Fibroblast of villous mesenchyme (primary cell): ENCODE data around the gene GPHN. TPM values are rescaled to one million over a fixed set of nuclear protein-coding genes. Genes with fewer than 3 reads are reported as not detected.
"Not testable (repeated sequence)": the region's sequence is repeated elsewhere in the genome, so short reads cannot be mapped to it uniquely, and the experiment has no call there.

Experiments
- DNase-seq: peaks from one replicate; pipeline ENCODE4 v3.0.0-alpha.2; 2010; ENCODE audit warnings: low read depth
- H3K4me3 ChIP-seq: 2 replicates; pipeline ENCODE4 v1.5.1; 2011; ENCODE audit warnings: low read depth, mild to moderate bottlenecking, low read length
- total RNA-seq: library from RNA; depleted of rRNA; stranded (reverse); fragments of >200 nt; gene quantifications from 2 replicates; pipeline ENCODE4 v1.2.3, GENCODE V29; 2012
- TF ChIP-seq, protein P1 (sequence below): IDR thresholded peaks from 2 replicates; pipeline ENCODE4 v1.5.1; 2012; ENCODE audit warnings: low read depth, mild to moderate bottlenecking, low read length; ENCODE audit not compliant: insufficient read depth

The GPHN gene
- total RNA-seq, 1 donor: 9.1 TPM

DNA sequence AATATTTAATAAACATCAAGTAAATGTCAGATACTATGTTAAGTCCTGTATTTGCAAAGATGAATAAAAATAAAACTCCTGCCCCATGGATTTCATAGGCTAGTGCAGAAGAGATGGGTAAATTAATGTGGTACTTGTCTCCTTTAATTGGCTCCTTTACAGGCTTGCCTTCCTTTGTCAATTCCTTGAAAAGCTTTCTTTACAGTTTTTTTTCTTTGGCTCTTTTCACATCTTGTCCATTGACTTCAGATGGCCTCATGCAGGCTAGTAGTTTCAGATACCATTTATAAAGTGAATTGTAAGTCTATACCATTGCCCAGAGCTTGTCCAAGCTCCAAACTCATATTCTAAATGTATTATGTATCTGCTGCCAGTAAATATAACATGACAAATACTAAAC is 552.6 kb downstream of the GPHN start:
- DNase-seq: no peak
- TF ChIP-seq, protein P1, sequence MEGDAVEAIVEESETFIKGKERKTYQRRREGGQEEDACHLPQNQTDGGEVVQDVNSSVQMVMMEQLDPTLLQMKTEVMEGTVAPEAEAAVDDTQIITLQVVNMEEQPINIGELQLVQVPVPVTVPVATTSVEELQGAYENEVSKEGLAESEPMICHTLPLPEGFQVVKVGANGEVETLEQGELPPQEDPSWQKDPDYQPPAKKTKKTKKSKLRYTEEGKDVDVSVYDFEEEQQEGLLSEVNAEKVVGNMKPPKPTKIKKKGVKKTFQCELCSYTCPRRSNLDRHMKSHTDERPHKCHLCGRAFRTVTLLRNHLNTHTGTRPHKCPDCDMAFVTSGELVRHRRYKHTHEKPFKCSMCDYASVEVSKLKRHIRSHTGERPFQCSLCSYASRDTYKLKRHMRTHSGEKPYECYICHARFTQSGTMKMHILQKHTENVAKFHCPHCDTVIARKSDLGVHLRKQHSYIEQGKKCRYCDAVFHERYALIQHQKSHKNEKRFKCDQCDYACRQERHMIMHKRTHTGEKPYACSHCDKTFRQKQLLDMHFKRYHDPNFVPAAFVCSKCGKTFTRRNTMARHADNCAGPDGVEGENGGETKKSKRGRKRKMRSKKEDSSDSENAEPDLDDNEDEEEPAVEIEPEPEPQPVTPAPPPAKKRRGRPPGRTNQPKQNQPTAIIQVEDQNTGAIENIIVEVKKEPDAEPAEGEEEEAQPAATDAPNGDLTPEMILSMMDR: no peak
- no peak overlapping the region for H3K4me3 ChIP-seq

DNA sequence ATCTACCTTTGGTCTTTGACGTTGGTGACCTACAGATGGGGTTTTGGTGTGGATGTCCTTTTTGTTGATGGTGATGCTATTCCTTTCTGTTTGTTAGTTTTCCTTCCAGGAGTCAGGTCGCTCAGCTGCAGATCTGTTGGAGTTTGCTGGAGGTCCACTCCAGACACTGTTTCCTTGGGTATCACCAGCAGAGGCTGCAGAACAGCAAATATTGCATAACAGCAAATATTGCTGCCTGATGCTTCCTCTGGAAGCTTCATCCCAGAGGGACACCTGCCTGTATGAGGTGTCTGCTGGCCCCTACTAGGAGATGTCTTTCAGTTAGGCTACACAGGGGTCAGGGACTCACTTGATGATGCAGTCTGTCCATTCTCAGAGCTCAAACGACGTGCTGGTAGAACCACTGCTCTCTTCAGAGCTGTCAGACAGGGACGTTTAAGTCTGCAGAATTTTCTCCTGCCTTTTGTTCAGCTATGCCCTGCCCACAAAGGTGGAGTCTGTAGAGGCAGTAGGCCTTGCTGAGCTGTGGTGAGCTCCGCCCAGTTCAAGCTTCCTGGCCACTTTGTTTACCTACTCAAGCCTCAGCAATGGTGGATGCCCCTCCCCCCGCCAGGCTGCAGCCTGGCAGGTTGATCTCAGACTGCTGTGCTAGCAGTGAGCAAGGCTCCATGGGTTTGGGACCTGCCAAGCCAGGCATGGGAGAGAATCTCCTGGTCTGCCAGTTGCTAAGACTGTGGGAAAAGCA is 559.3 kb downstream of the GPHN start:
- not testable (repeated sequence) for DNase-seq, H3K4me3 ChIP-seq

DNA sequence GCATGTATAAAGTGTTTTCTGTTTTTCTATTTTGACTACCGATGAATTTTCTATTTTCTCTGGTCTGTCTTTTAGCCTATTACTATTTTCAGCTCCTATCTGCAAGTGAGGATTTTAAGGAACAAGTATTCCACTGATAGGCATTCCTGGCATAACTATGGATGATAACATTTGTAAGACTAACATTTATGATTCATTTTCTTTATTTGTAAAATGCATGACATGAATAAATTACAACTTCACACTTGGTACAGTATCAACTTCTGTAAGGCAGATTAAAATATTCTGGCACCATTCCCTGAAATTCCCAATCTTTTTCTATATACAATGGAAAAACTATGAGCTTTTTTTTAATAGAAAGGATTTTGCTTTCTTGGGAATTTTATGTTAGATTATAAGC is 560.3 kb downstream of the GPHN start:
- DNase-seq: no peak
- no peak overlapping the region for H3K4me3 ChIP-seq
- TF ChIP-seq, protein P1: no peak

DNA sequence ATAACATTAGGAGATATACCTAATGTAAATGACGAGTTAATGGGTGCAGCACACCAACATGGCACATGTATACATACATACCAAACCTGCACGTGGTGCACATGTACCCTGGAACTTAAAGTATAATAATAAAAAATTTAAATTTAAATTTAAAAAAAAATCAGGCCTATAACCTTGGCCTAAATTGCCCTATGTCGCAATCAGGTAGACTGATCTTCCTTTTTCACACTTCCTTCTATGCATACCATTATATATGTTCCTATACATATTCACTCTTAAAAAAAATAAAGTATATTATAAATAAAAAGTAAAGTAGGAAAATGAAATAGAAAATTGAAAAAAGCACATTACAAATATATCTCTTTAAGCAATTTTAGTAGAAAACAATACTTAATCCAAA is 563.6 kb downstream of the GPHN start:
- TF ChIP-seq, protein P1: no peak

GRCh38 chr14:67077921-67078320 is 570.0 kb downstream of the GPHN start:
- no peak for DNase-seq
- TF ChIP-seq, protein P1: no peak
- no peak overlapping the region for H3K4me3 ChIP-seq

More for the DNA sequence above, 563.6 kb downstream of the GPHN start:
- no peak for DNase-seq
- no peak overlapping the region for H3K4me3 ChIP-seq

DNA sequence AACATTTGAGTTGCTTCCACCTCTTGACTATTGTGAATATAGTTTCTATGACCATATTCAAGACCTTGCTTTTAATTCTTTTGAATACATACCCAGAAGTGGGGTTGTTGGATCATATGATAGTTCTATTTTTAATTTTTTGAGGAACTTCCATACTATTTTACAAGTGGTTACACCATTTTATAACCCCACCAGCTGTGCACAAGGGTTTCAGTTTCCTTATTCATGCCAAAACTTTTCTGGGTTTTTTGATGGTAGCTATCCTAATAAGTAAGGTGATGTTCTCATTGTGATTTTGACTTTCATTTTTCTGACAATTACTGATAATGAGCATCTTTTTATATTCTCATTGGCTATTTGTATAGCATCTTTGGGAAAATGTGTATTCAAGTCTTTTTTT is 571.9 kb downstream of the GPHN start:
- no peak for DNase-seq
- no peak overlapping the region for H3K4me3 ChIP-seq
- TF ChIP-seq, protein P1: no peak

DNA sequence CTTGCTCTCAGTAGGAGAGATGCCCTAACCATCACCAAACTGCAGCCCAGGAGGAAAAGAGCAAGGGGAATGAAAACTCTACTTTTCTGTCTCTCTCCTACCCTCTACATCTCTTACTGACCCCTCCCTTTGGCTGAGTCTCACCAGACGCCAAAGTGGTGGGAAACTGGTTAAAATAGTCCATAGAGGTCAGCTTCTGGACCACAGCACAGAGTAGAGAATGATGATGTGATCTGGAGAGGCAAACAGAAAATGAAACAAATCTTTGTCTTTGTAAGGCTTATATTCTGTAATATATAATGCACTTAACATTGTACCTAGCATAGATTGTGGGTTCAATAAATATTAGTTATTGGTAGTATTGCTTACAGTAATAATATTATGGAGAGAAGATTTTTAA is 600.3 kb downstream of the GPHN start:
- DNase-seq: no peak
- no peak overlapping the region for H3K4me3 ChIP-seq
- TF ChIP-seq, protein P1: no peak
